GM12801 (cell line): Measurements from ENCODE around the gene ELSPBP1.

Experiments
- TF ChIP-seq, protein P1 (sequence below): IDR thresholded peaks from one replicate; pipeline ENCODE4 v1.5.1; 2011; ENCODE audit warnings: control low read depth; ENCODE audit not compliant: insufficient read length; ENCODE audit errors: extremely low read depth

The ELSPBP1 gene

DNA sequence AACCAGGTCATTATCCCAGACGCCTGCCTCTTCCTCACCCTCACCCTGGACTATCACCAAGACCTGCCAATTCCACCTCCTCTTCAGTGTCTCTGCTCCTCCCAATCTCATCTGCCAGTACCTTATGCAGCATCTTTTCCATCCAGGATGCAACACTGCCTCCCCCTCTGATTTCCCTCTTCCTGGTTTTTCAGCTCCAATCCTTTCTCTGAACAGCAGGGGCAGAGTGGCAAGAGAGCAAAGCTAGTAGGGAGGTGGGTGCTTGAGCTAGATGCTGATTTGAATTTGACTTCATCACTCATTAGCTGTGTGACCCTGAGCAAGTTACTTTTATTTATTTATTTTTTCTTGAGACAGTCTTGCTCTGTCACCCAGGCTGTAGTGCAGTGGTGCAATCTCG lies 75.0 kb downstream of the ELSPBP1 start:
- TF ChIP-seq, protein P1, sequence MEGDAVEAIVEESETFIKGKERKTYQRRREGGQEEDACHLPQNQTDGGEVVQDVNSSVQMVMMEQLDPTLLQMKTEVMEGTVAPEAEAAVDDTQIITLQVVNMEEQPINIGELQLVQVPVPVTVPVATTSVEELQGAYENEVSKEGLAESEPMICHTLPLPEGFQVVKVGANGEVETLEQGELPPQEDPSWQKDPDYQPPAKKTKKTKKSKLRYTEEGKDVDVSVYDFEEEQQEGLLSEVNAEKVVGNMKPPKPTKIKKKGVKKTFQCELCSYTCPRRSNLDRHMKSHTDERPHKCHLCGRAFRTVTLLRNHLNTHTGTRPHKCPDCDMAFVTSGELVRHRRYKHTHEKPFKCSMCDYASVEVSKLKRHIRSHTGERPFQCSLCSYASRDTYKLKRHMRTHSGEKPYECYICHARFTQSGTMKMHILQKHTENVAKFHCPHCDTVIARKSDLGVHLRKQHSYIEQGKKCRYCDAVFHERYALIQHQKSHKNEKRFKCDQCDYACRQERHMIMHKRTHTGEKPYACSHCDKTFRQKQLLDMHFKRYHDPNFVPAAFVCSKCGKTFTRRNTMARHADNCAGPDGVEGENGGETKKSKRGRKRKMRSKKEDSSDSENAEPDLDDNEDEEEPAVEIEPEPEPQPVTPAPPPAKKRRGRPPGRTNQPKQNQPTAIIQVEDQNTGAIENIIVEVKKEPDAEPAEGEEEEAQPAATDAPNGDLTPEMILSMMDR: no peak
